Activated CD8-positive, alpha-beta memory T cell treated with anti-CD3 and anti-CD28 coated beads for 1 hour (primary cell): ENCODE data around the gene GPSM3.
"Not testable (repeated sequence)": the region's sequence is repeated elsewhere in the genome, so short reads cannot be mapped to it uniquely, and the experiment has no call there.

Source experiments
- DNase-seq, 2 donors: peaks; one replicate each; pipeline ENCODE4 v3.0.0-alpha.2; 2020; ENCODE audit warnings: low read depth in 1 of 2; ENCODE audit errors: extremely low read depth in 1 of 2

Gene GPSM3

DNA sequence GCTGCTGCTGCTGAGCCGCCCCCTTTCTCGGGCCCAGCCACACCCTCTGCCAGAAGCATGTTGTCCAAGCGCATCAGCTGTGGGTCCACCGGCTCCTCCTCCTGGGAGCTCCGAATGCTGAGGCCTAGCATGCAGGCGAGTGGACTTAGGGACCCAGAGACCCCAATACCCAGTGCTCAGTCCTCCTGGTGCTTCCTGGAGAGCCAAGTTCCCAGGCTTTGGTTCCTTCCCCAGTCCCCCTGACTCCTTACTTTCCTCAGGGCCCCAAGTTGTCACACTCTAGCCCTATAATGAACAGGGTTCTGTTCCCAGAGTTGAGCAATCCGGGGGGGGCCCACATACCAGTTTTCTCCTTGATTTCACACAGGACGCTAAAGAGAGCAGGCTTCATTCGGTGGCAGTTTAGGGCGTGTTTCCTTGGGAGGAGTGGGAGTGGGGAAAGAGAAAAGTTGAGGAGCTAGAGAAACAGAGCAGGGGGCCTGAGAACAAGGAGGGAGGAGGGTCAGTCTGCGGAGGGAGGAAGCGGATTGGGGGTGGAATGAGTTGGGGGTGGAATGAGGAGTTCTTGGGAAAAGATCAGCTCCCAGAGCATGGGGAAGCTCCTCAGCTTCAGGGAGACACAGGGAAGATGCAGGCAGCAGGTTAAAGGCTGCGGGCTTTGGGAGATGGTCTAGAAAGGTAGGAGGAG, 3.9 kb downstream of the GPSM3 start:
- no peak for DNase-seq

DNA sequence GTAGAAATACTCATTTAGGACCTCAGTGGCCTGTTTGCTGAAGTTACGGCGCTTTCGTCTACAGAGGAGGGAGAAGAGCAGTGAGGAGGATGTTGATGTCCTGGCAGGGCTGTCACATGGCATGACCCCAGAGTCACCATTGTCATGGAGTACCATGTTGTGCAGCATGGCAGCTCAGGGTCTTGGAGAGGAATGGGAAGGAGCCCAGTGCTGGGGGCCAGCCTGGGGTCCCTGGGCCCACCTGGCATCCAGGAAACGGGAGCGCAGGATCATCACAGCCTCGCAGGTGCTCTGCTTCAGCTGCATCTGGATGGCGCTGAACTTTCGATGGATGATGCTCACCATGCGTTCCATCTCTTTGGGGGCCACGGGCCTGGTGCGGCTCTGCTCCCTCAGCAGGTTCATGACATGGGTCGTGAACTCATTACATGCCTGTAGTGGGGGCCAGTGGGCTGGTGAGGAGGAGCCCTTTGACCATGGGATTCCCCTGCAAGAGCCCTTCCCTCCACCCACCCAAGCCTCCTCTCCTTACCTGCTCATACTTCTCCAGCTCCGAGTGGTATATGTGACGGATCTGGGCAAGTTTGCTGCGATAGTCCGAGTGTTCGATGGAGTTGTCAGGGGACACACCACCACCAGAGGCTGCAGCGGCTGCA, 4.6 kb downstream of the GPSM3 start:
- not testable (repeated sequence) for DNase-seq

DNA sequence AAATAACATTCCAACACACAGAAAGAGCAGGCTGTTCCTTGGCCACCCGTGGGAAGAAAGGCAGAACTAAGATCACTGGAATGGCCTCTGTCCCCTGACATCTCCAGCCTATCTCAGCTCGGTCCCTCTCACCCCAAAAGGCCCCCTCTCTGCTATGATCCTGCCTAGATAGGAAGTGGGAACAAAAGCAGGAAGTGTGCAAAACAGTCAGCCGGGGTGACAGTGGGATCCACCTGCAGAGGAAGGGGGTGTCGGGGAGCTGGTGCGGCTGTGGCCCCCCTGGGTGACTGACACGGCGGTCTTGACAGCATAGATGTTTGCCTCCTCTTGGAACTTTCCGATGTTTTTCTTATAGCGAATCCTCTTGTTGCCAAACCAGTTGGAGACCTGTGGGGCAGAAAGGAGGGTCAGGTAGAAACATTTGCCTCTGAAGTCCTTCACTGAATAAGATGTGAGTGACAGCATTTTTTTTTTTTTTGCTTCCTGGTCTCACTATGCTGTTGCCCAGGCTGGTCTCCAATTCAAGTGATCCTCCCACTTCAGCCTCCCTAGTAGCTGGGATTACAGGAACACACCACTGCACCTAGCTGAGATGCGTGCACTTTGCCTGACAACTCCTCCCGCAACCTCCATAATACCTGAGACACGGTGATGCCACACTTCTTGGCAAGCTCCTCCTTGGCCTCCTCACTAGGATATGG, 5.3 kb downstream of the GPSM3 start:
- DNase-seq = no peak

DNA sequence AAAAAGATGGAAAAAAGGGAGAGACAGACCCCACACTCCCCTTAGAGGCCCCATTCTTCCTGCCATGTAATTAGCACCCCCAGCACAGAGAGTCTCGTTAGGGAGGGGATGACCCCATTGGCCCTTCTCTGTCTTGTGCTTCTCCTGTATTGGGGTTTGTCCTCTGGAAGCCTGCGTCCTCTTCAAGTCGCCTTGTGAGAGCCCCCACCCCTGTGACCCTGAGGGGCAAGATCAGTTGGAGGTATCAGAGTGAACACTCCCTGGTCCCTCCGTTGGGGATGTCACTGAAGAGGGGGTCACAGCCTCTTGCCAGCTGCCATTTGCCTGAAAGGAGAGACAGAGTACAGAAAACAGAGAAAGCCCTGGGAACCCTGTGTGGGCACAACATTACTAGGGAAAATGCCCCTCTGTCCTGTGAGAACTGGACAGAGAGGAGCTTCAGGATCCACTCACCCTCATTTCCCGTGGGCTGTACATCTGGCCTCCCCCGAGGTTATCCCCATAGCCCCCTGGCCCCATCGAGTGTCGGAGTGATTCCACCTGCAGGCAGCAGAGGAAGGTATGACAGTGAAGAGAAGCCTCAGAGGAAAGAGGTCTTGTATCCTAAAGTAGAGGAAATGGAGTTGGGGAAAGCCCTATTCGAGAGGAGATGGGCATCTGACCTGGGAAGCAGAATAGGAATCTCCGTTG, 6.1 kb downstream of the GPSM3 start:
- DNase-seq = not testable (repeated sequence)

DNA sequence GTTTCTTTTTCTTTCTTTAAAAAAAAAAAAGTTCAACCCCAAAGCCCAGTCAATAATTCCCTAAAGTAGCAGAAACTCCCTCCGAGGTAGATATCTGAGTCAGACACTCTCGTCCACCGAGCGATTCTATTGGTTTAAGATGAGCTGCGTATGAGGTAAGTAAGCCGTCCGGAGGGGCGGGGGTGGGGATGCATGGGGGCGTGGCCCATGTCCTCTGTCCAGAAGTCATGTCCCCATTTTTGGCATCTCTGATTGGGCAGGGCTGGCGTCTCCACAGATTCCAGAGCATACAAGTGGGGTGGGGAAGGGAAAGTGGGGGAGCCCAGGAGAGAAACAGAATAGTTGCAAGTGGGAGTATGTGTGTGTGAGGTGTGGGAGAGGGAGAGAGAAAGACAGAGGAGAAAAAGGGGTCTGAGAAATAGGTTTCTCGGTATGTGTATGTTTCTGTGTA, 6.7 kb downstream of the GPSM3 start:
- not testable (repeated sequence) for DNase-seq

DNA sequence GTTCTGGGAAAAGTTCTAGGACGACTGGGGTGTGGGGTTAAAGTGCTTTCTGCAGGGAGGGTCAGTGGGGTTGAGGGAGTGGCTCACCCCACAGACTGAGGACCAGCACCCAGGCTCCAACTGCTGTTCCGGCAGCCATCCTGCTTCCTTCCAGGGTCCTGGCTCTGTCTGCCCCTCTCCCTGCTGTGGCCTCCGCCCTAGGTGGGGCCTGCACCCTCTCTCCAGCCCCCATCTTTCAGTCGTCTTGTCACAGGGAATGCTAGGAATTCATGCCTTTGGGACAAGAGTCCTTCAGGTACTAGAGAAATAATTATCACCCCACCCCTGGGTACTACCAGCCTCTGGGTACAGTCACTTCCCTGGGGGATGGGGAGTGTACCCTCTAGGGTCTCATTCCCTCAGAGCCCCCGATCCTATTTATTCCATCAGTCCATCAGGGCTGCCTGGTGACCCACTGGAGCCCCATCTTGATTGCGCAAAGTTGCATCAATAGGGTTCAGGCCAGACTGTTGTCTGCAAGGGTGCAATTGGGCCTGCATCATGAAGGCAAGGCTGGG, 8.3 kb downstream of the GPSM3 start, which contains the start of gene AGER:
Gene AGER (minus strand): TSS at position 170 of the 557 bp plus-strand sequence. CDS start 31 bp downstream, at position 139.
- DNase-seq = no peak

DNA sequence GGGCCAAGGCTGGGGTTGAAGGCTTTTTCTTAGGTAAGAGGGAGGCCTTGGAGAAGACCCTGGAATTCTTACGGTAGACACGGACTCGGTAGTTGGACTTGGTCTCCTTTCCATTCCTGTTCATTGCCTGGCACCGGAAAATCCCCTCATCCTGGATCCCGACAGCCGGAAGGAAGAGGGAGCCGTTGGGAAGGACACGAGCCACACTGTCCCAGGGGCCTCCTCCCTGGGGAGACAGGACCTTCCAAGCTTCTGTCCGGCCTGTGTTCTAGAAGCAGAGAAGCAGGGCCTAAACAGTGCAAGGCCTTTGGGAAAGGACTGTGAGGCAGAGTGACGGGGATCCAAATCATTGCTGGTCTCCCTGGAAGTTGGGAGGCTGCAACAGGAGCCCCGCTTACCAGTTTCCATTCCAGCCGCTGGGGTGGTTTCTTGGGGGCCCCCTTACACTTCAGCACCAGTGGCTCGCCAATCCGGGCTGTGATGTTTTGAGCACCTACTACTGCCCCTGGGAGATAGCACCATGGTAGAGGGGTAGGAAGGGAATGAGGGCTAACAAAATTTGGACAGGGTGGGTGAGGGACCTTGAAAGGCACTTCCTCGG, 8.9 kb downstream of the GPSM3 start:
- DNase-seq = no peak

DNA sequence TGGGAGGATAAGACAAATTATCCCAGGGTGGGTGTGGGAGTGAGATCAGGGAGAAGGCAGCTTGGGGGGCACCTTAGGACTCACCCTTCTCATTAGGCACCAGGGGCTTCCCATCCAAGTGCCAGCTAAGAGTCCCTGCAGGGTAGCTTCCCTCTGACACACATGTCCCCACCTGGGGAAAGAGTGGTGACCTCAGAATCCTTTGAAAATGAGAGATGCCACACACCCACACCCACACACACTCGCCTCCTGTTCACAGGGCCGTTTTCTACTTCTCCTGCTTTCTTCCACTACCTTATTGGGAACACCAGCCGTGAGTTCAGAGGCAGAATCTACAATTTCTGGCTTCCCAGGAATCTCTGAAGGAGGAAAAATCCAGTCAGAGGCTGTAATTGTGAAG, 9.4 kb downstream of the GPSM3 start:
- DNase-seq = no peak

DNA sequence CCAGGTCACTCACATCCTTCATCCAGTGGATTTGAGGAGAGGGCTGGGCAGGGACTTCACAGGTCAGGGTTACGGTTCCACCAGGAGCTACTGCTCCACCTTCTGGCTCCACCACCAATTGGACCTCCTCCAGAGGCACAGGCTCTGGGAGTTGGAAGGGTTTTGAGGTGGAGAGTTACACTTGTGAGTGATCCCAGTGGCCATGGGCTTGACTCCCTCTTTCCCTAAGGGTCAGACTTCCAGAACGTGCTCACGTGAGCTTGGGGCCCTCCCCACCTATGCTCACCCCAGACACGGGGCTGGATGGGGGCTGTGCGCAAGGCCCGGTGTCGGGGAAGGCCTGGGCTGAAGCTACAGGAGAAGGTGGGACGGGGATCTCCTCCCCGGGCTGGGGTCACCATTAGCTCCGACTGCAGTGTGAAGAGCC, 9.9 kb downstream of the GPSM3 start:
- DNase-seq = no peak

DNA sequence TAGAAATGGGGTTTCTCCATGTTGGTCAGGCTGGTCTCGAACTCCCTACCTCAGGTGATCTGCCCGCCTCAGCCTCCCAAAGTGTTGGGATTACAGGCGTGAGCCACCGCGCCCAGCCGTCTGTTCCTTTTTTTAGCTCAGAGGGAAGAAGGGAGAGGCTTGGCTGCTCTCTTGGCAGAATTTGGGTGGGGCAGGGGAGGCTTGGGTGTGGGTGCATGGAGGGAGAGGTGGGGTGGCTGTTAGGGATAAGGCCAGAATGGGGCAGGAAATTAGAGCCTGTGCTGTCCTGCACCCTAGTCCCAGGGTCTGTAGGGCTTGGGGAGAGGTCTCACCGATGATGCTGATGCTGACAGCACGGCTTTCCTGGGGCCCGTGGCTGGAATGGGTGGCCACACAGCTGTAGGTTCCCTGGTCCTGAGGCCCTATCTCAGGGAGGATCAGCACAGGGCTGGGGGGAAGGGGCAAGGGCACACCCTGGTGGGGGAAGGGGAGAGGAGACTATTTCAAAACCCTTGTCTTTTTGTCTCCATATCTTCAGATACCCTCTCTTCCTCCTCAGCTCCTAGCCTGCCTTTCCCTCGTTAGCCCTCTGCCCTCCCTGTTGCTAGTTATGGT, 10.4 kb downstream of the GPSM3 start:
- DNase-seq = no peak

DNA sequence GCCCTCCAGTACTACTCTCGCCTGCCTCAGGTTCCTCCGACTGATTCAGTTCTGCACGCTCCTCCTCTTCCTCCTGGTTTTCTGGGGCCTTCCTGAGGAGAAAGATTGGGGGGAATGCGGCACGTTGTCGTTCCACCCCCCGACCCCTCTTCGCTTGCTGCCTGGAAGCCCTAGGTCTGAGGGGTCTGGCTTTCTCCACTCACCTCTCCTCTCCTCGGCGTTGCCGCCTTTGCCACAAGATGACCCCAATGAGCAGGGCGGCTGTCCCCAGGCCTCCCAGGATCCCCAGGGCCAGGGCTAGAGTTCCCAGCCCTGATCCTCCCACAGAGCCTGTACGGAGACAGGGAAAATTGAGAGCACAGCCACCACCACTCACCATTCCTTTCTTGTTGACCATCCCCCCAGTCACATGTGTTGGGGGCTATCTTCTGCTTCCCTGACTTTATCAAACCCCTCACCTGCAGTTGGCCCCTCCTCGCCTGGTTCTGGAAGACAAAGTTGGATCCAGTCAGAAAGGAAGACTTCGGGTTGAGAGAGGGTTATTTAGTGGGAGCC, 11.2 kb downstream of the GPSM3 start:
- no peak for DNase-seq

DNA sequence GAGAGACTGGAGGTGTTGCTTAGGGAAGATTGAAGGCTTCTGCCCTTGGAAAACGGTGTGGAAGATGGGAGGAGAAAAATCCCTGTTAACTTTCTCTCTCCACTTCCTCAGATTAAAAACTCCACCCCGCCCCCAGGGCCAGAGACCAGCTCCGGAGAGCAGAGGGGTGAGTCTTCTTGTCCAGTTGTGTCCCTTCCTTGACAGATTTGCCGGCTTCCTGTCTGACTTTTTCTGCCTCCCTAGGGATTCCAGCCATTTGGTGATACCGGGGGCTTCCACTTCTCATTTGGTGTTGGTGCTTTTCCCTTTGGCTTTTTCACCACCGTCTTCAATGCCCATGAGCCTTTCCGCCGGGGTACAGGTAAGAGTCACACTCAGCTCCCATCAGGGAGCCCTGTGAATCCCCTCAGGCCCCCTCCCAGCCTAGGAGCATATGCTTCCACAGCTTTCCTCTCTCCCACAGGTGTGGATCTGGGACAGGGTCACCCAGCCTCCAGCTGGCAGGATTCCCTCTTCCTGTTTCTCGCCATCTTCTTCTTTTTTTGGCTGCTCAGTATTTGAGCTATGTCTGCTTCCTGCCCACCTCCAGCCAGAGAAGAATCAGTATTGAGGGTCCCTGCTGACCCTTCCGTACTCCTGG, 12.6 kb downstream of the GPSM3 start:
- DNase-seq = no peak

DNA sequence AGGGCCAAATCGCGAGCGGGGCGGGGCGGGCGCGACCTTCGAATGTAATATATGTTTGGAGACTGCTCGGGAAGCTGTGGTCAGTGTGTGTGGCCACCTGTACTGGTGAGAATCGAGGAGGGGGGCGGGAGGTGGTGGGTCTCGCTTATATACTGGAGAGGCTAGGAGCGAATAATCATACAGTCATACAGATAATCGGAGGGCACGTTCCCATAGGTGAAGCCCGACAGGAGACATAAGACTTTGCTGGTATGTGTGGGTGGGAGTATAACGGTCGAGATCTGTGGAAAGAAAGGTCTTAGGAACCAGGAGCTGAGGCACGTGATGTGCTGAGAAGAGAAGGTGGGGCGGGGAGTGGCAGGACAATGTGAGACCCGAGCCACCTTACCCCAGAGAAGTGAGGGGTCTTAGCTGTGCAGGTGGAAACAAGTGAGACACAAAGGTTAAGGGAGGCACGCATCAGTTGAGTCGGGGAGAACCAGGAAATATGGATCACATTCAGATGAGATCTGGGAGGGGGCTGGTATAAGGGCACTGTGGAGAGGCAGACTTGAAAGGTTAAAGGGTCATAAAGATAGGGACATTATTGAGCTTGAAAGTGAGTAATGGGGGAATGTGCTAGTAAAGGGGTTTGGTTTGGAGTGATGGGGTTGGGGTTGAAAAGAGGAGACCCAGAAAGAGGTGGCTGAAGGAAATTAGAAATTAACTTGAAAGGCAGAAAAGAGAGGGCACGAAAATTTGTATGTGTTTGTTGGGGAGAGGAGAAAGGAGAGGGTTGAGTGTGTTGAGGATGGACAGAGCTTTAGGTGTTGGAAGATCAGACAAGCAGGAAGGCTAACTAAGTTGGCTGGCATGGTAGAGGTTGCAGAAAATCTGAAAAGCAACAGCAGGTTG, 13.6 kb downstream of the GPSM3 start:
- no peak for DNase-seq

DNA sequence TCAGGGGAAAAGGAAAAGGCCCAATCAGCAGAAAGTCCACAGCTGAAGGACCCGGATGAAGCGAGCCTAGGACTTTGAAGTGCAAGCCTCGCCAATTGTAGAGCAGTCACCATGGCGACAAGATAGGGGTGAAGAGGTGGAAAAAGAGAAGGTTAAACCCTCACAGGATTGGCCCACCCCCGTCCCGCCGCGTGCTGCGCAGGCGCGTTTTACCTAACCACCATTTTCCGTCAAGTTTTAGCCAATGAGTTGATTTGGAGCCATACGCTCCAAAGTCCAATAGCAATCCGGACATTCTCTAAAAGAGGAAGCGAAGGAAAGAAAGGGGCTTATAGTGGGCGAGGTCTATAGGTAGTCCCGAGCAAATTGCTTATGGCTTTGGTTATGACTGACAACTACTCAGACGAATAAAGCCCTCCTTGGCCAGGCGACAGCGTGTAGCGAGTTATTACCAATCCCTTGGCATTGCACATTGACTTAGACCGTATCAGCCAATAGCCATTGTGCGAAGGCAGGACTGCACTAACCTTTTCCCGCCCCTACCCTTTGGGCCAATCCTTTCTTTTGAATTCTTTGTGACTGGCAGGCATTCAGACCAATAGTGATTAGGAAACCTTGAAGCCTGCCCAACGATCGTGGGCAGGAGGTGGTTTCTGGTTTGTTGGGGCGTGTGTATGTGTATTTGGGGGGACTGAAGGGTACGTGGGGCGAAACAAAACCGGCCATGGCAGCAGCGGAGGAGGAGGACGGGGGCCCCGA, 14.5 kb downstream of the GPSM3 start, which contains the start of gene RNF5:
Gene RNF5 (plus strand): TSS at position 618 of the 759 bp plus-strand sequence. CDS start 107 bp downstream, at position 725.
- peak; percentile 84 to 92 for DNase-seq

DNA sequence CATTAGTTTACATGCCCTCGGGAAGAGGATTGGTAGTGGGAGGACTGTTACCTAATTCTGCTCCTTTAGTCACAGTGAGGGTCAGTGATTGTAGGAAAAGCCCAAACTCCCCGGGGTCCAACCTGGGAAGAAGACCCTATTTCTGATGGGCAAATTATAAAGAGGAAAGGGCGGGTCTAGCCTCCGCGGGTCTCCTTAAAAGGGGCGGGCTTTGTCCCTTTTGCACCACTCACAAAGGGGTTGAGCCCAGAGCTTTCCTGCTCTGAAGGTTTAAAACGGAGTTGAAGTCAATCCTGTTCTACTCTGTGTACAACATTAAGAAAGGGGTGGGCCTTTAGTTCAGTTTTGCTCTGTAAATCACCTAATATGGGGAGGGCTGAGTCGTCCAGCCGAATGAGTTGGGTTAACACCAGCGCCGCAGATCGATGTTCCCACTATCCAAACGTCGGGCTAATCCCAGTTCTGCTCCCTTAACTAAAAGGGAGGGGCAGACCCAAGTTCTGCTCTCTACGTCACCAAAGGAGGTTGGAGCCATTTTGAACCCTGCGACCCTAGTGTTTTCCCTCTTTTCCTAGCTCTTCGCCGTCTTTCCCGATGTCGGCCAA, 15.2 kb downstream of the GPSM3 start:
- DNase-seq = no peak

DNA sequence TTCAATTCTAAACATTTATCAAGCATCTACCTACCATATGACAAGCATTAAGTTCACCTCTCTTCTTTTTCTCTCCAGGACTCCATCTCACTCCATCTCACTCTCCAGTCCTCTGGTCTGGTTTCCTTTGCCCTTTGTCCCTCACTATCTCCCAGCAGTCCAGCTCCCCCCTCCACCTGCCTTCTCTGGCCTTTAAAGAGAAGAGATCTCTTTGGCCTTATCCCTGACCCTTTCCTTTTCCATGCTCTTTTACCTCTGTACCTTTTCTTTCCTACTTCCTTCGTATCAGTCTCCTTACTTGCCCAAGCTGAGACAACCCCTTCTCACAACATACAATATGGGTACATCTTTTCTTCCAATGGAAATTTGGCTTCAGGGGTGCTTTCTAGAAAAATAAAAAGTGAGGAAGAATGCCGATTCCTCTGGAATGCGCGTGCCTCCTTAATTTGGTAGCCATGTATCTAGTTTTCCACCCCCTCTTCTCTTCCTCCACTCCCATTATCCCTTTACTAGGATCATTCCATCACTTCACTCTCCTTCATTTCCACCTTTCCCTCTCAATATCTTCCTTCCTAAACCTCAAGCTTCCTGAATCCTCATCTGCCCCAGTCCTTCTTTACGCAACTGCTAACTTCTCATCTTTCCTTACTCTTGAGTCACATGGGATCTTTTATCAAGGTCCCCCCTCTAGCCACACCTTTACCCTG, 15.8 kb downstream of the GPSM3 start:
- DNase-seq = no peak
